NCI-H748 (cell line): ENCODE results near the gene AFDN.
A peak's percentile ranks its signal among the peaks of the same experiment; 100 is the strongest.

Experiments
- DNase-seq: peaks from one replicate; lab custom pipeline; 2025; ENCODE audit not compliant: unreplicated experiment; lab: John Stamatoyannopoulos, UW

Gene AFDN

DNA sequence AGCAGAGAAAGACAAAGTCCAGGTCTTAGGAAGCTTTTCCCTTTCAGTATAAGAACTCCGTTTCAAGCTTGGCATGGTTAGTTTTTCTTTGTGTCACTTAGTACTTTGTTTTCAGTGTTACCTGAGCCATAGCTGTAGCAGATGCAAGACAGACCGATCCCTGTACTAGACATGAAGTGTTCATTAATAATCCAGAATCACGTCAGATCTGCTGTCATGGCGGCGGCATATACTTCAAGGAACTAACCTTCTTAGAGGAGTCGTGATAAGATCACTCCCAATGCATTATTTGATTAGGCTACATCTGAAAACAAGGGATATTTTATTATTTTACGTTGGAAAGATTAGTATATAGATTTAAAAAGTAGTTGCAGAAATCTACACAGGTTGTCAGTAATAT is 83.9 kb downstream of the AFDN start:
- DNase-seq = no peak

DNA sequence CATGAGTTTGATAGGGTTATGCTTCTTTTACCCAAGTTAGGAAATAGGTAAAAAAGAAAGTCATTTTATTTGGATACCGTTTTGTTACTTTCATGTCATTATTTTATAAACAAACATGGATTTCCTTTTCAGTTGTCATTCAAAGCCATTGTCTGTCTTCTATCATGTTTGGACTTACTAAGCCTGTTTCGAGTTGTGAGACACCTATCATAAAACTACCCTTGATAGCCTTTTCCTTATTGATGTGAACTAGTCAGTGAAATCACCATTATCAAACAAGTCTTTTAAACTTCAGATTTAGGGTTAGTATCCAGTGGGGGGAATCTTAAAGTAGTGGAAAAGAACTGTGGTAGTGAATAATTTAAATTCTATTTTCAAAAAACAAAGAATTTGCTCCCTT is 85.8 kb downstream of the AFDN start:
- no peak for DNase-seq

DNA sequence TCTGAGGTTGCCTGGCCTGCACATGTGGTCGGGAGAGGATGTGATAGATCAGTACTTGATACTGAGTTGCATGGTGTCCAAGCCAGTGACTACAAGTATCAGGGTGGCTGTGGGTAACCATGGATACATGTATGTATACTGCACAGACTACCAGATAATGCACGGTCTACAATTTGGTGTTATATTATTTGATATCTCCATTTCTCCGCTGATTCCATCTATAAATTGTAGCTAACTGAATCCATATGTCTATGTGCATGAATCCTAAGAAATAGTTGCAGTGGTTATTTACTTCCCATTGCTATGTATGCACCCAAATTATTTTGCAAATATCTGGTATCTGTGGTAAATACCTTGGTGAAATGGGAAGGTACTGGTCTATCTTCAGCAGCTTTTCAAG is 87.0 kb downstream of the AFDN start:
- DNase-seq = no peak

DNA sequence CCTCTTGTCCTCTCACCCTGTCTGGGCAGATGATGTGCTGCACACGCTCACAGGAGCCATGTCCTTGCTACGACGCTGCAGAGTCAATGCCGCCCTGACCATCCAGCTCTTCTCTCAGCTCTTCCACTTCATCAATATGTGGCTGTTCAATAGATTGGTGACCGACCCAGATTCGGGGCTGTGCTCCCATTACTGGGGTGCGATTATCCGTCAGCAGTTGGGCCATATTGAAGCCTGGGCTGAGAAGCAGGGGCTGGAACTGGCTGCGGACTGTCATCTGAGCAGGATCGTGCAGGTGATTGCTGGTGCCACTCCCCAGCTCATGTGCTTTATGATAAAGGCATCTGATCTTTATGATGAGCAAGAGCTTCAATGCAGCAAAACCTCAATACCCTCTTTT is 88.4 kb downstream of the AFDN start:
- no peak for DNase-seq

DNA sequence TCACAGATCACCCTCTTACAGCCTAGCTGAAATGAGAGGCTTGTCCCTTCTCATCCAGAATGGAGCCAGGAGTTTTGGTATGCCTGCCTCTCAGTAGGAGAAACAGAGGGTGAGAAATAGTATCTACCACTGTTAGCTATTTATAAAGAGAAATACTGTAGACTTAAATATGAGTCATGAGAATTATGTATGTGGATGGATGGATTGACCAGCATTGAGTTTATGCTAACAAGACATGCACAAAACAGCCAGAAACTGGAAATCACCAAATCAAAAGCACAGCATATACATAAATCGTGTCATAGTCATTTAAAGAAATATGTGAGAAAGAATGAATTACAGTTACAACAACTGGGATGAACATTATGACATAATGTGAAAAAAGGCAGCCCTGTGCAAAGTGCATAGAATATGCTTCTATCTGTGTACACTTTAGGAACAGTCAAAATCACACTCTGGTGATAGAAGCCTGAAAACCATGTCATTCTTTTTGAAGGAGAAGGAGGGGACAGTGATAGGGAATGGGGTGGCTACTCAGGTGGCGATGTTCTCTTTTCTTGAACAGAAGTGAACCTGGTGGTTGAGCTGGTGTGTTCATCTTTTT is 90.9 kb downstream of the AFDN start:
- DNase-seq = no peak

DNA sequence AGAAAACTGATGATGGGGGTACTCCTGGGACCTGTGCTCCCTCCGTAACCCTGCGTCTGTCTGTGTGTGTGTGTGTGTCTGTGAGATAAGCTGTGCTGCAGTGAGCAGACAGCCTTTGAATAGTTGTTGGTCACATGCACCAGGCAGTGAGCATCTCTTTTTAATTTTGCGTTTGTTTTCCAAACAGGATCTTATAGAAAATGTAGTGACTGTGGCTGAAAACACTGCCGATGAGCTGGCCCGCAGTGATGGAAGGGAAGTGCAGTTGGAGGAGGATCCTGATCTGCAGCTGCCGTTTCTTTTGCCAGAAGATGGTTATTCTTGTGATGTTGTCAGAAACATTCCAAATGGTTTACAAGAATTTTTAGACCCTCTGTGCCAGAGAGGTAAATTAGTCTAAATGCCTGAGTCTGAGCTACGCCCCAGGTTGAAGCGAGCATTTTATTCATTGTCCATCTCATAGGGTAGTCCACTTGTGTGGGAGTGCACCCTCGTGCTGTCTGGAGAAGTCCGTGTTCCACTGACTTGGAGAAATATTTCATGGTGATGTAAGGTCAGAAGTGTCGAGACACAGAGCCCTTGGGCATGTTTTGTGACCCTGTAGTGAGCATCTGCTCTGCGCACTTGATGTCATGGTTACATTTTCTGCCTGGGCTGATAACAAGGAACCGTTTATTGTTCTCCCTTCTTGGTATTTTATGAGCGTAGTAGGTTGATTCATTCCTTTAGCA is 92.0 kb downstream of the AFDN start:
- DNase-seq = no peak

DNA sequence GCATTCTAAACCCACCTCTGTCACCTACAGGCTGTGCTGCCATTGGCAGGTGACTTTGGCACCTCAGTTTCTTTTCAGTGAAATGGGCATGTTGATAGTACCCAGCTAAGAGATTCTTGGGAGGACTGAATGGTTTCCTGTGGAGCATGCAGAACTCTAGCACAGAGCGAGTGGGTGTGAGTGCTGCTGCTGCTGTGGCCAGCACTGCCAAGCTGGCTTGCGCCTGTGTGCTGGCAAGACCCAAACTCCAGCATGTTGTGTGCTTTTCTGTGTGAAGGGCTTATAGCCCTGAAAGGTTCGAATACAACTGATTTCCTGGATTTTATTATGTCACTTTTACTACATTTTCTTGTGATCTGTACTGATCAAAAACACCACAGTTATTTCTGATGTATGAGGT is 92.6 kb downstream of the AFDN start:
- no peak for DNase-seq

DNA sequence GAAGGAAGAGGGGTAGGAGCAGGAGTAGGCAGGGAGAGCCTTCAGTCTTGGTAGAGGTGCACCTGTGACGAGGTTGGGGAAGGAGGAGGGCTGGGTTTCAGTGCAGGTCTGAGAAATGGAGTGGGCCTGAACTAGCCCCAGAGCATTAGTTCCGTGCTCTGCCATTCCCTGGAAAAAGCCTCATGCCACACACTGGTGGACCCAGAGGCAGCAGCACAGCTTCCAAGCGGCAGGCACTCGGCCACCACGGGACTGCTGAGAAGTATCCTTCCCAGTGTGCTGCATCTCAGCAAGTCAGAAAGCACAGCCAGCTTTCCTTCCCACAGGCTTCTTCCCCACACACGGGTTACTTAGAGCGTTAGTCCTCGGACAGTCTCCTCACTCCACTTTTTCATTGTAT is 93.5 kb downstream of the AFDN start:
- no peak for DNase-seq

DNA sequence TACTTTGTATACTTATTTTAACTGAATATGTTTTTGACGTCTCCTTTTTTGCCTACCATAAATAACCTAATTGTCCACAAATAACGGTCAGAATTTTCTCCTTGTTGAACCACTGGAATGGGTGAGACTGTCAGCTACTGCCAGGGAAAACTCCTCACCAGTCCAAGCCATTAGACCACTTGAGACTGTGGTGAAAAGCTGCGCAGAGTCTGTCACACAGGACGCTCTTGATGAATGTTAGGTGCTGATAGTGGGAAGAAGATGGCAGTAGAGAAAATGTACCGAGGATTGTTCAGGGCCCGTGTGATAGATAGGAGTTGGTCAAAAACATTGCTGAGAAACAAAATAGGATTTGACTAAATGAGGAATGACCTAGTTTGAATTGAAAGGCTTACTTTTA is 95.1 kb downstream of the AFDN start:
- no peak for DNase-seq

DNA sequence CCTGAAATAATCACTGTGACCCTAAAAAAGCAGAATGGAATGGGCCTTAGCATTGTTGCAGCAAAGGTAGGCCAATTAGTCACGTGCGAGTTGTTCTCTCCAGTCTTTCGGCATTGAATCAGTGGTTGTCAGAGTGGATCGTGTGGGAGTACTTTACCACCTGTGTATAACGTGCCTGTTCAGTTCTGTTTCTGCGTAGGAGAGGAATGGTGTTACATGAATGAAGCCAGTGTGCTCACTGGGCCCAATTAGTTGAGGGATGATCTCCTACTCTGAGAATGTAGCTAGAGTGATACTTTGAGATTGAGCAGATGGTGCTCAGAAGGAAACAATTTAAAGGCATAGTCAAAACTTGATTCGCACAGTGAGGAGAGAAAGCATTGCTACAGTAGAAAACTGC is 98.3 kb downstream of the AFDN start:
- no peak for DNase-seq

DNA sequence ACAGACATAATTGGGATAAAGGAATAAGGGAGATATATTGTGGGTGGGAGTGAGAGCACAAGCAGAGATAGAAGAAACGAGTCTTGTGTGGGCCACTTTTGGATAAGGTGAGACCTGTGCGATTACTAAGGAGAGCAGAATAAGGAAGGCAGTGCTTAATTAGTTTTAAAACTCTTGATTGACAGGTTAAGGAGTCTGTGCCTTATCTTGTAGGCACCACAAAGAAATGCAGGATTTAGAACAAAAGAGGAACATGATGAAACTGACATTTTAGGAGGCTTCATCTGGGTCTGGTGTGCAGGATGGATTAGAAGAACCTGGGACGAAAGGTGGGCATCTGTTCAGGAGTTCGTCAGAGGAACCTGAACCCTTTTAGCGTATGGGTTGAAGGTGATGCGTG is 100.5 kb downstream of the AFDN start:
- no peak for DNase-seq

DNA sequence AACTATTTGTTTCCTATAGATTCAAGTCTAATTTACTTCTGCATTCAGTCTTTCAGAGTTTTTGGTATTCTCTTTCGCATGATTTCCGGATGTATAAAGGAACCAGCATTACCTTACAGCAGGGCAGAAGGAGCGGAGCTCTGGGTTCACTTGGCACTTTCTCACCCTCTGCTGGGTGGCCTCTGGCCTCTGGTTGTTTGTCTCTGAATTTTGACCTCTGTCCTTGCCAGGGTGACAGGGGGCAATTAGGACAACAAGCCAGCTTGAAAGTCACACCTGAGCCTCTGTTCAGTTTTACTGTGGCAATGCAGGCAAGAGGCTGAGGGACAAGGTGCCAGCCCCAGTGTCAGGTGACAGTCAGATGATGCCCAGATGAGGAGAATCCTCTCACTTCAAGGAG is 101.4 kb downstream of the AFDN start:
- no peak for DNase-seq

DNA sequence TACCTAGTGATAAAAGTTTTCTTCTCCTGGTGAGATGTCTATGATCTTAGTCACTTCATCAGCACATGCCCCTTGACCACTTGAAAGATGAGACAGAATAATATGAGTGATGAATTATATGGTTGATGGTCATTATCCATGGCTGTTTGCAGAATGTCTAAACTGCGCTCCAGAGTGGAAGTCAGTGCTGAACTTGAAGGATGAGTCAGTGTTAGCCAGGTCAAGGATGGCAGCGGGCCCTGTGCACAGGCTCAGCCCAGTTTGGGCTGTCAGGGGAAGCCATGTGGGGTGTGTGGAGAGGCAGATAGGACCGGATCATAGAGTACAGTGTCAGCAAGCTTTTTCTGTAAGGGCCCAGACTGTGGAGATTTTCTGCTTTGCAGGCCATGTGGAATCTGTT is 103.6 kb downstream of the AFDN start:
- no peak for DNase-seq

DNA sequence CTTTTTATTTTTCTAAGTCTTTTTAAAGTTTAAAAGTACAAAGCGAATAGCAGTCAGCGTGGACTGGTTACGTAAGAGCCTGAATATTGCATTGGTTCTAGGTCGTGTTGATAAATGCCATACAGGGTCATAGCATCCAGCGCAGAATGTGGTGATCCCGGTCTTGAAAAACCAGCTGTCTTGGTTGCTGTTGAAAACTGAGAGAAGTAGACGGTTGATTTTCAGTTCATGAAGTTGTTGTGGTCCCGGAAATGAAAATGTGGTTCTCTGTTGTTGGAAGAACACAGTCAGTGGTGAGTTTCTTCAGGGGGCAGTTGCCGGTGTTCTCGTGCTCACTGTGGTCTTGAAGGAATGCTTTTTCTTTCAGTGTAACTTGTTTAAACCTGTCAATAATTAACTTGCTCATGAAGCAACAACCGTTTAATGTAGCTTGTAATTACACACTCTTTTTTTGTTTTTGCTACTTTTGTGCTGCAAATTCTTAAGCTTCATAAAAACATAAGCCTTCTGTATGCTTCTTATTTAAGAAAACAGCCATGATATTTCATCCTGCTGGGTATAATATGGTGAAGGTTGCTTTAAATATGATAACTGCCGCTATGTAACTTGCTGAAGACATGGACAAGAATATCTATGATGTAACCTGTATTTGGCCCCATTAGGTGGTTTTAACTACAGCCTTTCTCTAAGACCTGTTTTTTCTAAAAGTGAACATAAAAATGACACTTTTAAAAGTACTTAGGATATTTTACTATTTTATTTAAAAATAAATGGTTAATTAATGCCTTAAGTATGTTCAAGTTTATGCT is 106.0 kb downstream of the AFDN start:
- no peak for DNase-seq

DNA sequence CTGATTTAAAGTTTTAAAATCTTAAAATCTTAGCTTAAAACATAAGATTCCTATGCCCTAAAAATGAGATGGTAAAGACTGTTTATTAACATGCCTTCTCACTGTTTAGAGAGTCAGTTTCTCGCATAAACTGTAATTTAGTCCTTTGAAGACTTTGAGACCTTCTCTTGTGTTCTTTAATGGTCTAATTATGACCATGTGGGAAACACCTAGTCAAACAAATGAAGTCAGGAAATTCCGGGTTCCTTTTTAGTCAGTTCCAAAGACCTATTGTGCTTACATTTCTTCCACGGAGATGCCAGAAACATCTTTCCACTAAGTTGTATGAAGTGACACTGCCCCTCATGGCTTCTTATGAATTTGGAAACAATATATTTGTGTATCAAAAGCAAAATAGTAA is 106.6 kb downstream of the AFDN start:
- DNase-seq = peak; percentile 27

DNA sequence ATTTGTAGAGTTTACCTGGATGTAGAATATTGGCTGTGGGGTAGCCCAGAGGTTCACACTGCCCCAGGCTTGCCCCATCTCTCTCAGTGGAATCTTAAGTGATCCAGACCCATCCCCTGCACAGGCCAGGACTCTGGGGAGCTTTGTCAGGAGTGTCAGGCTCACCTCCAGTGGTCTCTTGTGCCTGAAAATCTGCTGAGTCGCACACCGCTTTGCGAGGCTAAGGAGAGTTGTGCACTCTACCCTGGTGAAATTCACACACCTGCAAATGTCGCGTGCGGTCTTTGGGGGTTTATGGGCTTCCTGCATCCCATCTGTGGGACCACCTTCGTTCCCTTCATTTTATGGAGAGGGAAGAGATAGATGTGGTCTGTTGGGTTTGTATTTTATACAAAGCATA is 107.1 kb downstream of the AFDN start:
- no peak for DNase-seq

DNA sequence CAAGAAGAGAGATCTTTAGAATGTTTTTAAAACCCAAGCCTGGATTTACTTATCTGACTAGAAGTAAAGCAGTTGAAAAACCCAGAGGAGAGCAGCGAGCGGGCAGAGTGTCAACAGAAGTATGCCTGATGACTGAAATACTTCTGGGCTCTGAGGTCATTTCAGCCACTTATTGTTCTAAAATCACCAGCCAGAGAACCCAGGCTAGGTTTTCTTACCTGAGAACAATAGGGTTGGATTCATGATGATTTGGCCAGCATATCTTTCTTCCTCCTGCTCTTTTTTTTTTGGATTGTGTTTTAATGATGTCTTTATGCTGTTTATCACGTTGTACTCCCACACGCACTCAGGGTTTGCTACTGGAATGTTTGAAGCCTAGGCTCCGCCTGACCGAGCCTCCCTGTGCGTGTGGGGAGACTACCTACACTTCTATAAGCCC is 107.7 kb downstream of the AFDN start:
- DNase-seq = no peak

DNA sequence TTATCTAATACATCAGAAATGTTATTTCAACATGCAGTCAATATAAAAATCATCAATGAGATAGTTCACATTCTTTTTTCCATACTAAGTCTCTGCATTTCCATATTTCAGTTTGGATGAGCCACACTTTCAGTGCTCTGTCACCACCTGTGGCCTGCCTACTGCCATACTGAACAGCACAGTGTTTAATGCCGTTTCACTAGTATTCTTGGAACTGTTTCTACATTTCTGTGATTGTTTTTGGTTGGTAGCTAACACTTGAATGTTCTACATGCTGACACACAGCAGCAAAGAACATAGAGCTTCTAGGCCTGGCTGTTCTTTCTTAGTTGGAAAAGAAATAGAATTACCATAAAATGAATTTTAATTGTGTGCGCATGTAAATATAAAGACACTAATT is 109.3 kb downstream of the AFDN start:
- no peak for DNase-seq

DNA sequence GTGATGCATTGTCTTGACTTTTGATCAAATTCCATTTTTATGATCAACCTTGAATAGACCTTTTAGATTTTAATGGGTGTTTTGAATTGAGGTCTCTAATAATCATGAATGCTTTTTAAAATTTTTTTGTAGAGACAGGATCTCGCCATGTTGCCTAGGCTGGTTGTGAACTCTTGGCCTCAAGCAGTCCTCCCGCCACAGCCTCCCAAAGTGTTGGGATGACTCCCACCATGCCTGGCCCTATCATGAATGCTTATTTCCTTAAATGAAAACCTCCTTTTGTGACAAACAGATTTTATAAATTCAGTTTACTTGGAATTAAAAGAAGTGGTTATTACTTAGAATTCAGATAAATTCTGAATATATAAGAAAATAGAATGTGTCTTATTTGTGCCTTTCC is 110.6 kb downstream of the AFDN start:
- no peak for DNase-seq

DNA sequence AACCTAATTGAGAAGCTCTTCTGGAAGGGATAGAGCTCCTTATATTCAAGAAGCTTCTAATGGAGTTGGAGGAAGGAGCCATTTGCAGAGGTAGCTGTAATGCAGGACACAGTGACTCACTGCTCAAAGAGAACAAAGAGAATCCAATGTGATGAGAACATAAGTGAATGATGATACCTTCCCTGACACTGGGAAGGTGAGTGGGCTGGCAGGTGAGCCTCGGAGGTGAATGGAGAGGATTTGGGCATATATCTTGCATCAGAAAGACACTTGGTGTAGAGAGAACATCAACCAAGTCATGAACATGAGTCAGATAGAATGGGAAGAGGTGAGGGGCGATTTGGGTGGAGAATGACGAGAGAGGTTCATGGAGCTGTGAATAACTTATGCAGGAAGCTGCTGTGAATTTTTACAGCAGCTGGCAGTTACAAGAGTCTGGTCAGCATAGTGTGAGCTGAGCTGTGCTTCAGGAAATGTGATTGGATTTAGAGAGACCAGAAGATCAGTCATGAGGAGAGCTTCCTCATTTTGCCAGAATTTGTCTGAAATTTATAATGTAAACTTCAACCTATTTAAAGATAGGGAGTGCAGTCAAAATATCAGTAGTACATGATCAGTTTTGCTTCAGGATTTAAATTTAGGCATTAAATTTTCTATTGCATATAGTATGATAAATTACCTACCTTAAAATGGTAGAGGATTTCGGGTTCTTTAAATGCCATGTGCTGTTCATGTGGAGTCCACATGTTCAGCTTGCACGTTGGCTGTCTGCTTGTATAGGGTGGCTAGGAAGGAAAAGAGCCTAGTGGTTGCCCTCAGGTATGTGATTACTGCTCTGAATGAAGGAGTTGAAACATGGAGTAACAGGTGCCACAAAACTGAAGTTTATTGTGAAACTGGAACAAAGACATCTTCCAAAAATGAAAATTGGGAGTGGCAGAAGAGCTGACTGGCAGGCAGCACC is 111.5 kb downstream of the AFDN start:
- no peak for DNase-seq

DNA sequence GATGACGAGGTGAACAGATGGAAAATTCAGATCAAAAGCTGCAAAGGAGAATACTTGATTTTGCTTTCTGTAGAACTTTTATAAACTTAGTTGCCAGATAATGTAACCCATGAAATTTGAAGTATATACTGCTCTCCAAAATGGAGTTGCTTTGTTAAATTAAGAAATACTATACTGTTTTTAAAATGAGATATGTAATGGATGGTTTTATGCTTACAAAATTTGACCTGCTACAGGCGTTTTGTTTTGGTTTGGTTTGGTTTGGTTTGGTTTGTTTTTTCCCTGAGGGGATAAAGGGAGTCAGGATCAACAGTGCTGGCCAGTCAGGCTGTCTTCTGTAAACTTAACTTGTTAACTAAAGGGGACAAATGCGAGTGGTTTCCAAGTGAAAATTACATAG is 115.1 kb downstream of the AFDN start:
- no peak for DNase-seq
